NAMALWA (cell line): Measurements from ENCODE around the gene EMP1.
"Not testable (repeated sequence)": the region's sequence is repeated elsewhere in the genome, so short reads cannot be mapped to it uniquely, and the experiment has no call there.

Experiments
- DNase-seq: peaks from one replicate; pipeline ENCODE4 v3.0.0-alpha.2; 2015; ENCODE audit warnings: low spot score

EMP1 gene

GRCh38 chr12:13257356-13257875, 60.9 kb downstream of the EMP1 start:
- no peak for DNase-seq

- no peak for DNase-seq
These were observed 61.7 kb downstream of the EMP1 start for GRCh38 chr12:13258197-13258596.

- DNase-seq = no peak
These were observed 62.2 kb downstream of the EMP1 start for GRCh38 chr12:13258717-13259119.

GRCh38 chr12:13259625-13260024, 63.1 kb downstream of the EMP1 start:
- DNase-seq = not testable (repeated sequence)

- peak; percentile 11 for DNase-seq
These were observed 71.3 kb downstream of the EMP1 start for GRCh38 chr12:13267826-13268225.

GRCh38 chr12:13268581-13268980, 72.1 kb downstream of the EMP1 start:
- no peak for DNase-seq
